HG03064 (cell line): Measurements from ENCODE around the gene NETO2.
"Not testable (repeated sequence)": the region's sequence is repeated elsewhere in the genome, so short reads cannot be mapped to it uniquely, and the experiment has no call there.

ENCODE experiments used
- ATAC-seq: cut with Tn5 transposase; IDR thresholded peaks from one replicate; pipeline ENCODE4 v1.9.1; 2021; ENCODE audit warnings: low read depth; ENCODE audit not compliant: unreplicated experiment

NETO2 gene

DNA sequence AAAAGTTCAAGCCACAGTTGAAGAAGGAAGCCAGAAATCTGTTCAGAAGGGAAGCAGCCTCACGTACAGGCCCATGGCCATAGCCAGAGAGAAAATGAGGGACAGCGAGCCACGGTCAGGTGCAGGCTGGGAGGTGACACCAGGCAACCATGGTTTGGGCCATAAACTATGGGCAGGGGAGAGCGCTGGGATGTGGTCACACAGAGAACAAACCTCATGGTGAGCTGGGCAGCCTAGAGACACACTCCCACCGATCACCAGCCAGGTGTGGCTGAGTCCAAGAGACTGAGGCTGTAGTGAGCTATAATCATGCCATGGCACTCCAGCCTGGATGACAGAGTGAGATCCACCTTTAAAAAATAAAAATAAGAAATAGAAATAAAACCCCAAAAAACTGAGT is 76.5 kb downstream of the NETO2 start:
- no peak for ATAC-seq

- no peak for ATAC-seq
These were observed 77.7 kb downstream of the NETO2 start for GRCh38 chr16:47065766-47066688.

GRCh38 chr16:47064775-47065174 is 79.0 kb downstream of the NETO2 start:
- ATAC-seq = no peak

- ATAC-seq = no peak
These were observed 80.6 kb downstream of the NETO2 start for GRCh38 chr16:47063011-47063724.

DNA sequence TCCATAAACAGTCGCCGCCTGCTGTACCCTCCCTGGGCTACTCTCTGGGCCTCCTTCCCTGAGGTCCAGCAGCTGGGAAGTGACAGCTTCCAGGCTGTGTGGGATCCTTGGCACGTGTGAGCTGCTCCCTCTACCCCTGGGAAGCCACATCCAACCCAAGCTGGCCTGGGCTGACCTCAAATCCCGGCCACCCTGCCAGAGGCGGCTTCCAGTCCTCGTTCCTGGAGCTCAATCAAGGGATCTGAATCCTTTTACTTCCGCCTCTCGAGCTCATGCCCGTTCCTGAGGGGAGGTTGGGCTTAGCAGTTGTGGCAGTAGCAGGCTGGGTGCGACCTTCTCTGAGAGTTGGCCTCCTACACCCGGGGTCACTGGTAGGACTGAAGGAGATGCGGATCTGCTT is 82.5 kb downstream of the NETO2 start:
- no peak for ATAC-seq

DNA sequence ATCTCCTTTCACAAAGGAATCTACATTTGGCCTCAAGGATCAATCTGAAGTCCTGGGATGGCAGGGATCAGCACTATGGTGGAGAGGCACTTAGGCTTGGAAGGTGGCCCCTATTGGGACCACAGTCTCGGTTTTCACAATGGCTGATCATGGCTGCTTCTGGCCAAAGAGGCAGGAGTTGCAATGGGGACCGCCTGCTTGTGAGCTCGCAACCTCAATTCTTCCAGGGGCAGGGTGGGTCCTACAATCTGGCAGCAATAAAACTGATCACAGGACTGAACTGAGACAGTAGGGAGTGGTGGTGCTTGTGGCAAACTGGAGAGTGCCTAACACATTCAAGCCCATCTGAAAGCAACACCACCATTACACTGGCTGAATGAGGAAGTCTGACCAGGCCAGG is 83.1 kb downstream of the NETO2 start:
- ATAC-seq = no peak

DNA sequence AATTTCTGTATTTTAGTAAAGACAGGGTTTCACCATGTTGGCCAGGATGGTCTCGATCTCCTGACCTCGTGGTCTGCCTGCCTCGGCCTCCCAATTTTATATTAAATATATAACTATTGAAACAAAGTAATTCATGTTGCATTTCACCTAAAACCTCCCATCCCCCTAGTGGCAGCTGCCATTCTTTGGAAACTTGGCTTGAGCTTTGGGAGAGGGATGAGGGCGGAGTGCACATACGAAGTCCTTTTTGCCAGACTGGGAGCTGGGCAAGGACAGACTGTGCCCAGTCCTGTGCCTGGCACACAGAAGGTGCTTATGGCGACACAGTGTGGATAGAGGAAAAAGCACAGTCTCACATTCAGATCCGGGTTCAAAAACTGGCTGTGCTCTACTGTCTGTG is 83.8 kb downstream of the NETO2 start:
- ATAC-seq = no peak

- not testable (repeated sequence) for ATAC-seq
These were observed 84.6 kb downstream of the NETO2 start for GRCh38 chr16:47059130-47059529.

DNA sequence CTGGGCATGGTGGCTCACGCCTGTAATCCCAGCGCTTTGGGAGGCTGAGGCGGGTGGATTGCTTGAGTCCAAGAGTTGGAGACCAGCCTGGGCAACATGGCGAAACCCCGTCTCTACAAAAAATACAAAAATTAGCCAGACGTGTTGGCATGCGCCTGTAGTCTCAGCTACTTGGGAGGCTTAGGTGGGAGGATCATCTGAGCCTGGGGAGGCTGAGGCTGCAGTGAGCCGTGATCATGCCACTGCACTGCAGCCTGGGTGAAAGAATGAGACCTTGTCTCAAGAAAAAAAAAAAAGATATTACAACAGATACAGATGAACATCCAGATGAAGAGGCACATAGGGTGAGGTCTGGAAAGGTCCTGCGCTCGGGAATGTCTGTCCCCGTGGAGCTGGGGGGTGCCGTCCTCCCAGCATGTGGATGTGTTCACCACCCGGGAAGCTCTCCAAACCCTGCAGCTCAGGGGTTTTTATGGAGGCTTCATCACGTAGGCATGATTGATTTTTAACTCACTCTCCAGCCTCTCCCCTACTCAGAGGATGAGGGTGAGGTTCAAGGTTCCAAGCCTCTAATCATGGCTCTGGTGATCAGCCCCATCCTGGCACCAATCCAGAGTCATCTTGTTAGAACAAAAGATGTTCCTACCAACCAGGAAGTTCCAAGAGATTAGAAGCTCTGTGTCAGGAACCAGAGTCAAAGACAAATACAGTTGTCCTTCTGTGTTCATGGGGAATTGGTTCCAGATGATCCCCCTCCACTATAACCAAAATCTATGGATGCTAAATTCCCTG is 85.3 kb downstream of the NETO2 start:
- no peak for ATAC-seq

DNA sequence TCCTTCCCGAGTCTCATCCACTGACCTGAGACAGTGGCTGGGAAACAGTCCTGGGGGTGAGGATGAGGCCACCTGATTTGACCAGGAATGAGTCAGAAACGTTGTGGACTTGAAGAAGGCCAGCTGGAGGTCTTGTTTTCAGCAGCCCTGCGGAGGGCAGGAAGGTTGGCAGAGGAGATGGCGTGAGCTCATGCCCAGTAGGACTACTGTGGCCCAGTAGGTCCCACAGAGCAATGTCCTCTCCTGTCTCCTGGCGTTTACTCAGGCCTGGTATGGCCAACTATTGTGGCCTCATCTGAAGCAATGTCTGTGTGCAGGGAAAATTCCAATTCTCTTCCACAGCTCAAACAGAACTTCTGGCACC is 86.1 kb downstream of the NETO2 start:
- ATAC-seq = no peak

GRCh38 chr16:47056688-47057629 is 86.8 kb downstream of the NETO2 start:
- ATAC-seq = no peak

DNA sequence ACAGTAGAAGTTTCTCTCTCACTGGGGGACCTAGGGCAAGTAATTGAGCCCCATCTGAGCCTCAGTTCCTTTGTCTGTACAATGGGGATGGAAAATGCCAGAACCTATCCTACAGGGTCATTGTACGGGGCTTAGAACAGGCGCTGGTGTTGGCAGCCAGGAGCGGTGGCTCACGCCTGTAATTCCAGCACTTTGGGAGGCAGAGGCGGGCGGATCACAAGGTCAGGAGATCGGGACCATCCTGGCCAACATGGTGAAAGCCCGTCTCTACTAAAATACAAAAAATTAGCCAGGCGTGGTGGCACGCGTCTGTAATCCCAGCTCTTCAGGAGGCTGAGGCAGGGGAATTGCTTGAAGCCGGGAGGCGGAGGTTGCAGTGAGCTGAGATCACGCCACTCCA is 87.7 kb downstream of the NETO2 start:
- ATAC-seq = not testable (repeated sequence)

GRCh38 chr16:47055136-47055885 is 88.4 kb downstream of the NETO2 start:
- ATAC-seq = no peak

- no peak for ATAC-seq
These were observed 89.4 kb downstream of the NETO2 start for GRCh38 chr16:47054306-47054705.

DNA sequence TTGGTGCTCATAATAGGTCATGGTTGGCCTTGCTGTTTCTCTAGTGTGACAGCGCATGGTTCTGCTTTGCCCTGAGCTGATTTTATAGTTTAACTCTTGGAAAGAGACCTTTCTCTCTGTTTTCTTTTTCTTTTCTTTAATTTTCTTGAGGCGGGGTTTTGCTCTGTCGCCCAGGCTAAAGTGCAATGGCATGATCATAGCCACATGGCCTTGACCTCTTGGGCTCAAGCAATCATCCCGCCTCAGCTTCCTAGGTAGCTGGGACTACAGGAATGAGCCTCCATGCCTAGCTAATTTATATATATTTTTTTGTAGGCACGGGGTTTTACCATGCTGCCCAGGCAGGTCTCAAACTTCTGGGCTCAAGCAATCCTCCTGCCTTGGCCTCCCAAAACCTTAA is 89.8 kb downstream of the NETO2 start:
- no peak for ATAC-seq

GRCh38 chr16:47052666-47053640 is 90.8 kb downstream of the NETO2 start:
- ATAC-seq = no peak

DNA sequence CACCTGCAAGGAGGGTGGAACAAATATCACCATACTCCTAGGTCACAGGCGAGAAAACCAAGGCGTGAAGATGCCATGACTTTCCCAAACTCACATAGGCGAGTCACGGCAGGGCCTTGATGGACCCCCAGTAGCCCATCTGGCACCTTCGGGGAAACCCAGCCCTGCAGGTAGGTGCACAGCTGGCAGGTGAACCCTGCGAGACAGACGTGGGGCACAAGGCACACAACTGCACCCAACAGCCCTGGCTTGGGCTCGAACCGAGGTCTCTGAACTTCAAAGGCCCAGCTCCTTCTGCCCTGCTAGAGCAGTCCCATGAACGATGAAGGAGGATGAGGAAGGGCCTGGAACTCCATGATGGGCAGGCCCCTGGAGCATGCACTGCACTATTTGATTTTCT is 92.7 kb downstream of the NETO2 start:
- no peak for ATAC-seq

- ATAC-seq = no peak
These were observed 93.7 kb downstream of the NETO2 start for GRCh38 chr16:47049901-47050583.
